Activated CD8-positive, alpha-beta memory T cell treated with anti-CD3 and anti-CD28 coated beads for 1 hour (primary cell): ENCODE results near the gene CARD14.
"Not testable (repeated sequence)": the region's sequence is repeated elsewhere in the genome, so short reads cannot be mapped to it uniquely, and the experiment has no call there.

Experiments
- DNase-seq, 2 donors: peaks; one replicate each; pipeline ENCODE4 v3.0.0-alpha.2; 2020; ENCODE audit warnings: low read depth in 1 of 2; ENCODE audit errors: extremely low read depth in 1 of 2

The CARD14 gene

DNA sequence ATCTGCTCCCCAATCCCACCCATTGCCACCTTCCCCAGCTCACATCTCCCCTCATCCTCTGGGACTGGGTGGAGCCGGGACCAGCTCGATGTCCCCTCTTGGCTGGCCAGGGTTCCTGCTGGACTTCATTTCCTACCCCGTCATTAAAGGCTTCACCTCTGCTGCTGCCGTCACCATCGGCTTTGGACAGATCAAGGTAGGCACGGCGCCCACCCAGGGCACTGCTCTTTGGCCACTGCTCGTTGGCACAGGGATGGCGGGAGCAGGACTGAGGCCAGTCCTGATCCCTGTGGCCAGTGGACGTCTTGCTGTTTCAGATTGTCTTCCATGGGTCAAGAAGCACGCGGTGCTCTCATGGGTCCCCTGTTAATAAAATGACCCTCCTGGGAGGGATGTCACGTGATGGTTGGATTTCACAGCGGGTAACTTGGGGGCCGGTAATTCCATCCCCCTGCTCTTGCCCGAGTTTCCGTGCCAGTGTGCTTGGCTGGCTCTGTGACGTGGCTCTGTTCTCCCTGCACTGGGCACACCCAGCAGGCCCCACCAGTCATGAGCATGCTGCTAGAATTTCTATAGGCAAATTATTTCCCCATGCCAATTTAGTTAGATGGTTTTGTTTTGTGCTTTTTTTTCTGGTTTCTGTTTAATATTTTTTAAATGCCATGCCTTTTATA, 53.4 kb downstream of the CARD14 start:
- DNase-seq, result no peak

DNA sequence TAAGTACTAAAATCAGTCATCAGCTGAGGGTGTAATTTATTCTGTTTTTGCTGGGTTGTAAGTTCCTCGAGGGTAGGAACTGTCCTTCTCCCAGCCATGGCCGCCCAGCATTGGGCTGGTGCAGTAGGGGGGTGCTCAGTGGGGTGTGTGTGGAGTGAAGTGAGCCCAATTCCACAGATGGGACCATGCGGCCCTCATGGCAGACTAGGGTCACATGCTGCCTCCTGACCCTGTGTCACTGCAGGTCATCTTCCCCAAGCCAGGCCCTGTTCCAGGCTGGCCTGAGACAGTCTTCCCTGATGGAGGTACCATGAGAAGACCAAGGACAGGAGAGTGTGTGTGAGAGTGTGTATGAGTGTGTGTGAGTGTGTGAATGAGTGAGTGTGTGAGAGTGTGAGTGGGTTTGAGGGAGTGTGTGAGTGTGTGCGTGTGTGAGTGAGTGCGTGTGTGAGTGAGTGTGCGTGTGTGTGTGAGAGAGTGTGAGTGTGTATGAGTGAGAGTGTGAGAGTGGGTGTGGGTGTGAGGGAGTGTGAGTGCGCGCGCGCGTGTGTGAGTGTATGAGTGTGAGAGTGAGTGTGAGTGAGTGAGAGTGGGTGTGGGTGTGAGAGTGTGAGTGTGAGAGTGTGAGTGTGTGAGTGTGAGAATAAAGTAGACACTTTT, 54.1 kb downstream of the CARD14 start:
- no peak for DNase-seq

DNA sequence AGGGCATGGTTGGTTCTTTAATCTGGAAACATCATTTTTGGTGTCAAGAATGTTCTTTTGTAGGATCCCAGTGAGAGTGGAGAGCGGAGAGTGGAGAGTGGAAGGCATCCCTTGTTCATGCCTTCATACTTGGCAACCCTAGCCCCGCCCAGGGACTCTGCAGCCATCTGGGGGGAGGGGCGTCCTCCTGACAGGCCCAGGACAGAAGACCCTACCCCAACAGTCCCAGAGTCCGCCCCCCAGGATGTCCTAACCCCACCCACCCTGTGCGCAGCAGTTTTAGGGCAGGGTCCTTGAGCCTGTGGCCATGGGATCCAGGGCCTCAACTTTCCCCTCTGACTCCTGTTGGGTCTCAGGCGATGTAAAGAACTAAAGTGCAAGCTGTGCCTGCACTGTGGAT, 54.9 kb downstream of the CARD14 start:
- no peak for DNase-seq

DNA sequence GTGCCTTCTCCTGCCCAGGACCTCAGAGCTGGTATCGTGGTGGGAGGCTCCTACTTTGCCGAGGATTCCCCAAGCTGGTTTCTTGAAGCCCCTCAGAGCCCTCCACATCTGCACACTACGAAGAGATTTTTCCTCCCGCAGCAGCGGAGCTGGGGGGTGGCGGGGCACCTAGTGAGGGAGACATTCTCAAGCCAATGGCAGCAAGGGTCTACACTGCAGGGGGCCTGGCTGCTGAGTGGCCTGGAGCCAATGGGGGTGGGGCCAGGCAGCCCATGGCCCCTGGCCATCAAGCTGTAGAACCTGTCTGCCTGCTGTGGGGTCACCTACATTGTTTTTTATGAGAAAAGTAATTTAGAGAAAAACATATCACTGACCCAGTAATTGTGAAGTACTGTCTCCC, 55.4 kb downstream of the CARD14 start:
- DNase-seq, result no peak

DNA sequence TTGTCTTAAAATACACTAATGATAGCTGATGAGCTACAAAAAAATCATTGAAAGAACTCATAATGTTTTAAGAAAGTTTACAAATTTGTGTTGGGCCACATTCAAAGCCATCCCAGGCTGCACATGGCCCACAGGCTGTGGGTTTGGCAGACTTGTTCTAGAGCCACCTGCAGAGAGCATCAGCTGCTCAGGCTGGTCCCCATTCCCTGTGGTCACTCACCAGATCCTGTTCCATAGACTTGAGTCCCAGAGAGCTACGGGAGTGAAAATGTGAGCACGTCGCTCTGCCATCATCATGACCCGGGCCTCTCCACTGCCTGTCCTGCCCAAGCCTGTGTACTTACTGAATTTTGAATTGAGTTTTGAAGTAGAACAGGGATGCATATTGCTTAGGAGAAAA, 57.3 kb downstream of the CARD14 start:
- DNase-seq, result no peak

DNA sequence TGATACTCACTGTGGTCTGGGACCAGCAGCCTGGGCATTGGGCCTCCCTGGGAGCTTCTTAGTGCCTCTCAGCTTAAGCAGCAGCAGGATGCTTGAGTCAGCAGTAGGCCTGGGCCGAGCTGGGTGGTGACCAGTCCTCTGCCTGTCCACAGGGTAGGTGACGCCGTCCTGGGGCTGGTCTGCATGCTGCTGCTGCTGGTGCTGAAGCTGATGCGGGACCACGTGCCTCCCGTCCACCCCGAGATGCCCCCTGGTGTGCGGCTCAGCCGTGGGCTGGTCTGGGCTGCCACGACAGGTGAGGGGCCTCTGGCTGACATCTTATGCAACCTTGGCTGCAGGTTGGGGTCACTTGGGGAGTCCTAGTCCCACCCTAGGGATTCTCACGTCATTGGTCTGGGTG, 57.8 kb downstream of the CARD14 start:
- DNase-seq, result no peak

DNA sequence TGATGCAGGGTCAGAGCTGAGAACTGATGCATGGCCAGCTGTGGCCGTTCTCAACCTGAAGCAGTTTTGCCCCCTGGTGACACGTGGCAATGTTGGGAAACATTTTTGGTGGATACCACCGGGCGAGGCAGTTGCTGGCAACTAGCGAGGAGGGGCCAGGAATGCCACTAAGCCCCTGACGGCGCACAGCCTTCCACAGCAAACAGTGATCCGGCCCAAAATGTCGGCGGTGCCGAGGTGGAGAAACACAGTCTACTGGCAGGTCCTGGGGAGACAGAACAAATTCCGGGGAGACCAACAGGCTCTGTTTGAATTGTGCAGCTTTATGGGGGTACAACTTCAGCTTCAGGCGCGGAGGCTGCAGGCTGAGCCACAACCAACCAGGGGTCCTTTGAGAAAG, 58.6 kb downstream of the CARD14 start:
- DNase-seq, result no peak

DNA sequence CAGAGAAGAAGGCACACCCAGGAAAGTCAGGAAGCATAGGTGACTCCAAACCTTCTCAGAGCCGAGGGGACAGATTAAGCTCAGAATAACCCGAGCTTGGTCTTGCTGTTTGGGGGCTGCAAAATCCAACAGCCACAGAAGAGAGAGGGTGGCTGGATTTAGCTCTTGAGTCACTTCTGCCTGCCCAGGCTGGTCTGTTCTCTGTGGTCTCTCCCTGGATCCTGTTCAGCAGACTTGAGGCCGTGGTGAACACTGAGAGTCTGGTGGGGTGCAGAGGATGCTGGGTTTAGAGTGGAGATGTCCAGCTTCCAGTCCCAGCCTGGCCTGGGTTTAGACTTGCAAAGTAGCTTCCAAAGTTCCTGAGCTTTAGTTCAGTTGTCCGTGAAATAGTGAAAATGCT, 59.2 kb downstream of the CARD14 start:
- no peak for DNase-seq

DNA sequence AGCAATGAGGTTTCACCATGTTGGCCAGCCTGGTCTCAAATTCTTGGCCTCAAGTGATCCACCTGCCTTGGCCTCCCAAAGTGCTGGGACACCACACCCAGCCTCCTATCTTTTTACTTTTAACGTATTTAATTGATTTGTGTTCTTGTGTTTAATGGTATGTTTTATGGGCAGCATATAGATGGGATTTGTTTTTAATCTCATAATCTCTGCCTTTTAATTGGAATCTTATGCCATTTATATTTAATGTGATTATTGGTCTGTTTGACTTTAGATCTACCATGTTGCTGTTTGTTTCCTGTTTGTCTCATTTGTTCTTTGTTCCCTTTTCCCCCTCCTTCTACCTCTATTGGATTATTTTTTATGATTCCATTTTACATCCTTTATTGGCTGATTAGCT, 62.6 kb downstream of the CARD14 start:
- no peak for DNase-seq

DNA sequence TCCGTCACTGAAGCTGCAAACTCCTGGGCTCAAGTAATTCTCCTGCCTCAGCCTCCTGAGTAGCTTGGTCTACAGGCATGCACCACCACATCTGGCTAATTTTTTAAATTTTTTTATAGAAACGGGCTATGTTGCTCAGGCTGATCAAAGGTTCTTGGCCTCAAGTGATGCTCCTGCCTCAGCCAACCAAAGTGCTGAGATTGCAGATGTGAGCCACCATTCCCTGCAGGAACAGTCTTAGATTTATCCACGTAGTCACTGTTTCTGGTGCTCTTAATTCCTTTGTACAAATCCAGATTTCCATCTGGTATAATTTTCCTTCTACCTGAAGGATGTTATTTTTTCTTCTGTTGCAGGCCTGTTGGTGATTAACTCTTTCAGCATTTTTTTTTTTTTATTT, 63.4 kb downstream of the CARD14 start:
- no peak for DNase-seq

DNA sequence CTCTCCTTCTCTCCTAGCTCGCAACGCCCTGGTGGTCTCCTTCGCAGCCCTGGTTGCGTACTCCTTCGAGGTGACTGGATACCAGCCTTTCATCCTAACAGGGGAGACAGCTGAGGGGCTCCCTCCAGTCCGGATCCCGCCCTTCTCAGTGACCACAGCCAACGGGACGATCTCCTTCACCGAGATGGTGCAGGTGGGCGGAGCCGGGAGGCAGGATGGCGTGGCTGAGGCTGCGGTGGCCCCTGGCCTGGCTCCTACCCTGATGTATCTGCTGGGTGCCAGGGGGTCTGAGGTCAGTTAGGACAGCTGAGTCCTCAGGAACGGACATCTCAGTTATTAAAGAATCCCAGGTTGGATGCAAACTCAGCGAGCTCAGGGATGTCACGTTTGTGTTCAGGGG, 67.1 kb downstream of the CARD14 start:
- DNase-seq, result no peak

DNA sequence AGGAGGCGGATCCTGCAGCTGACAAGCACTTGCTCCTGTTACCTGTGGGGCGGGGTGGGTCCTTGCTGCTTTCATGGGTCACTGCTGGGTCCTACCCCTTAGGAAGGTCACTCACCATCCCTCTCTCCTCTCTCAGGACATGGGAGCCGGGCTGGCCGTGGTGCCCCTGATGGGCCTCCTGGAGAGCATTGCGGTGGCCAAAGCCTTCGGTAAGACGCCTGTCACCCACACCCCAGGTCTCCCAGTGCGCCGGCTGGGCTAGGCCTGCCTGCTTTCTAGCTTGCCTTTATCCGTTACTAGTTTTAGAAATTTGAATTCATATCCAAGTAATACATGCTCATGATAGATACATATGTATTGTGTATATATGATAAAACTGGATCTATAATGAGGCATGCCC, 67.6 kb downstream of the CARD14 start:
- no peak for DNase-seq

DNA sequence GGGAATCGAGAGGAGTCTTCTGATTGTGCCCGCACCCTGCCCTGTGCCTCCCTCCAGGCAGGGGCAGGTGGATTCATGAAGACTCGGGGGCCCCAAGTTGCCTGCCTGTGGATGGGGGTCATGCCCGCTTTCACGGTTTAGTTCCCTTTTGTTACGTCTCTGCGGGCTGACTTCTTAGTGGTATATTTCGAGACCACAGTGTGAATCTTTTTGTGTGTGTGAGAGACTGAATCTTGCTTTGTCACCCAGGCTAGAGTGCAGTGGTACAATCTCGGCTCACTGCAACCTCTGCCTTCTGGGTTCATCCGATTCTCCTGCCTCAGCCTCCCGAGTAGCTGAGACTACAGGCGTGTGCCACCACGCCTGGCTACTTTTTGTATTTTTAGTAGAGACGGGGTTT, 72.7 kb downstream of the CARD14 start:
- no peak for DNase-seq

DNA sequence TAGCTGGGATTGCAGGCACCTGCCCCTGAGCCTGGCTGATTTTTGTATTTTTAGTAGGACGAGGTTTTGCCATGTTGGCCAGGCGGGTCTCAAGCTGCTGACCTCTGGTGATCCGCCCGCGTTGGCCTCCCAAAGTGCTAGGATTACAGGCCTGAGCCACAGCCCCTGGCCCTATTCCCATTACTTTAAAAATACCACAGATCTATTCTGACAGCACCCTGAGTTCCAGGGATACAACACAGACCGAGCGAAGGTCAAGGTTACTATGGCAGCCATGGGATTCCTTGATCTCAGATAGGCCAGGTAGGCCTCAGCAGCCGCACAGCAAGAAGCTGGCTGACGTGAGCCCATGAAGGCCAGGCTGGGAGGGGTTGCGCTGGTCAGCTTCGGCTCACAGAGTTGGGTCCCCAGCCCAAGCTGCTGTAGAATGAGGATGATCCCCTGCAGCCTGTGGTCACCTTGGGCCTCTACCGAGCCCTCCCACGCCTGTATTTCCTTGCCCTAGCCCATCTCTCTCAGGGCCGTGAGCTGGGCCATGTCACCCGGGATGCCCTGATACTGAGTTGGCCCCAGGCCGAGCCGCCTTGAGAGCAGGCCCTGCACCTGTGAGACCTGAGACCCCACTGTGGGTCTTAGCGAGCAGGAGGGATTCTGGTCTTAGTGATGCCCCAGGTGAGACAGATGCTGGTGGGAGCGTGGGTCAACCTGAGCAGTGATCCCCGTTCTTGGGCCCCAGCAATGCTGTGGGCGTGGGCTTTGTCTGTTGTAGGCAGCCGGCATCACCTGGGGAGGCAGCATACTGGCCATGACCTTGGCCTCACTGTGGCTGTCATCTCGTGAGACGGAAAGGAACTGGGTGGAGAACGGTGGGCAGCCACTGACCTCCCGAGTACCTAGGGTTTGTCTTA, 74.0 kb downstream of the CARD14 start:
- no peak for DNase-seq

DNA sequence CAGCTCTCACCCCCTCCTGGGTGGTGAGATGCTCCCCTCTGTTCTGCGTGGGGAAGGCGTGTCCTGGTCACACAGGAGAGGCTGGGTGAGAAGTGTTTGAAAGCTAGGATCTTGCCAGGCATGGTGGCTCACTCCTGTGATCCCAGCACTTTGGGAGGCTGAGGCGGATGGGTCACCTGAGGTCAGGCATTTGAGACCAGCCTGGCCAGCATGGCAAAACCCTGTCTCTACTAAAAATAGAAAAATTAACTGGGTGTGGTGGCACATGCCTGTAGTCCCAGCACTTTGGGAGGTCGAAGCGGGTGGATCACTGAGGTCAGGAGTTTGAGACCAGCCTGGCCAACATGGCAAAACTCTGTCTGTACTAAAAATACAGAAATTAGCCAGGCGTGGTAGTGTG, 74.6 kb downstream of the CARD14 start:
- DNase-seq, result not testable (repeated sequence)

DNA sequence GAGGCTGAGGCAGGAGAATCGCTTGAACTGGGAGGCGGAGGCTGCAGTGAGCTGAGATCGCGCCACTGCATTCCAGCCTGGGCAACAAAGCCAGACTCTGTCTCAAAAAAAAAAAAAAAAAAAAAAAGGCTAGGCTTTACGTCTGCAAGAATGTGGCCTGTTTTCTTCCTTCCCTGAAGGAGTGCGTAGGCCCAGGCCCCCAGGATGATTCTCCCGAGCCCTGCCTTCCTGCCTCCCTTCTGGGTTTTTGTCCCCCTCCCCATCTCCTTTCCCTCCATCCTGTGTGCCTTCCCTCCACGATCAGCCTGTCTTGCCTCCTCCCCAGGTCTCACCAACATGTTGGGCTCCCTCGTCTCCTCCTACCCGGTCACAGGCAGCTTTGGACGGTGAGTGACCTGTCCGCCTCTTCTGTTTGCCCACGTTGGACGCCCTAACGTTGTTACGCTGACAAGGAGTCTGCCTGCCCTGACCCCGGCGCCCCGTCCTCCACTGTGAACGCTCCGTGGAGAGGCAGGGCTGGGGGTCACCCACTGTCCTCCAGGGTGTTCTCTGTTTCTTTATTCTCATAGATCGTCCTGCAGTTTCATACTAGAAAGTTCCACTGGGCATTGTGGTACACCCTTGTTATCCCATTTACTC, 75.2 kb downstream of the CARD14 start:
- DNase-seq, result no peak

DNA sequence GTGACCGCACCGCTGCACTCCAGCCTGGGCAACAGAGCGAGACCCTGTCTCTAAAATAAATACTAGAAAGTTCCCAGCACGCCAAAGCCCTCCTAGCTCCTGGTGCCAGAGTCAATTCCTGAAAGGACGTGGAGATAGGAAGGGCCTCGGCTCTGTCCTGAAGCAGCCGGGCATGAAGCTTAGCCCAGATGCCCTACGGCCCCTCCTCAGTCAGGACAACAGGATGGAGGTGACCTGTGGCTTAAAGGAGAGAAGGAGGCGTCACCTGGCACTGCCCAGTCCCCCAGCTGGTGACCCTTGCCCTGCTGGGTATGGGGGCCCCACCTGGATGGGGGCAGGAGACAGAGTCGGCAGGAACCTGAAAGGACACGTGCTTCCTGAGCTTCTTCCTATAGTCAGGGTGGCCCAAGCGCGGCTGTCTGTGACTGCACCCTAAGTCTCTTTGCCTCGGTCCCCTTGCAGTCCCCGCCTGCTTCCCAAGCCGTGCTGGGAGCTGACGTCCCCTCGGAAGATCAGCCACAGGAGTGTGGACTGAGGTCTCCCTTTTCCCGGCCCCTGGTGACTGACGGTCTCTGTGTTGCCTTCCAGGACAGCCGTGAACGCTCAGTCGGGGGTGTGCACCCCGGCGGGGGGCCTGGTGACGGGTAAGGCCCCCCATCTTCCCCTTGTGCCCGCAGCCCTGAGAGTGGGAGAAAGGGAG, 75.9 kb downstream of the CARD14 start:
- no peak for DNase-seq

DNA sequence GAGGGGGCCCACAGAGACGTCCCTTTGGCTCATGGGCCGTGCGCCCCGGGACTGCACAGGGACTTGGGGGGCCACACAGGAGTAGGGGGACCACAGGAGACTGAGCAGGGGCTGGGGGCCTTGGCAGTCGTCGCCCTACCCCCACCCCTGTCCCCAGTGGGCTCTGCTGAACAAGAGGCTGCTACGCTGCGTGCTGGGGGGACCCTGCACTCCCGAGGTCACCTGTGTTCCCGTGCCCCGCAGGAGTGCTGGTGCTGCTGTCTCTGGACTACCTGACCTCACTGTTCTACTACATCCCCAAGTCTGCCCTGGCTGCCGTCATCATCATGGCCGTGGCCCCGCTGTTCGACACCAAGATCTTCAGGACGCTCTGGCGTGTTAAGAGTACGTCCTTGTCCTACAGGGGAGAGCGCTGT, 76.4 kb downstream of the CARD14 start:
- DNase-seq, result no peak

DNA sequence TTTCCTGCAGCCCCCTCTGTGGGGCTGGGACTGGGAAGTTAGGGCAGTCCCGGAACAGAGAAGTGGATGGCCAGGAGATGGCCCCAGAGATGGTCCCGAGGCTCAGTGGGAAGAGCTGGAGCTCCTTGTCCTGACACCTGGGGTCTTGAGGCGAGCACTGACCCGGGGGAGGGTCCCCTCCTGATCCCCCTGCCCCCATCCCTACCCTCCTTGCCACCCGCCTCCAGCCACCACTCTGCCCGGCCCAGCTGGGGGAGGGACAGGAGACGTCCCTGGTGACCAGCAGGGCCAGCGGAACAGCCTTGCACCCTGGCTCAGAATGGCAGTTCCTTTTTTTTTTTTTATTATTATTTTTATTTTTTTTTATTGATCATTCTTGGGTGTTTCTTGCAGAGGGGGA, 76.9 kb downstream of the CARD14 start:
- no peak for DNase-seq

DNA sequence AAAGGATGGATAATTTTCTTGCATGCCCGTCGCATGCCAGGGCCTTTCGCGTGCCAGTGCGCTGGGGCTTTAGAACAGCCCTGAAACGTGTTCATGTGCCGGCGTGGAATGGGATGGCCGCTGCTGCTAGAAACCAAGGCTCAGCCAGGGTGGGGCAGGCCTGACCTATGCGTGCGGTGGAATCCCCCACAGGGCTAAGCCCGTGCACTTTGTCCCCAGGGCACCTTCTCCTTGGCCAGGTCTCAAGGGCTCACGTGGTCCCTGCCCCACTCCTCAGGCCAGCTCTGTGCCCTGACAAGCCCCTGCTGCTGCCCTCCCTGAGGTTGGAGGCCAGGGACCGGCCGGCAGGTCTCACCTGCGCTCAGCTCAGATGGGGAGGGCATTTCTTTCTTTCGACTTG, 77.7 kb downstream of the CARD14 start:
- DNase-seq, result no peak
